ENCODE data around the gene PNPLA6. TPM values are rescaled to one million over a fixed set of nuclear protein-coding genes. Genes with fewer than 3 reads are reported as not detected.

Gene PNPLA6
- total and polyA plus RNA-seq, 10 of the 15 experiments (the other 5 are each of a cell fraction or from before 2014, with no cell fraction given): 0.95 to 105 (median 40.0) TPM

DNA sequence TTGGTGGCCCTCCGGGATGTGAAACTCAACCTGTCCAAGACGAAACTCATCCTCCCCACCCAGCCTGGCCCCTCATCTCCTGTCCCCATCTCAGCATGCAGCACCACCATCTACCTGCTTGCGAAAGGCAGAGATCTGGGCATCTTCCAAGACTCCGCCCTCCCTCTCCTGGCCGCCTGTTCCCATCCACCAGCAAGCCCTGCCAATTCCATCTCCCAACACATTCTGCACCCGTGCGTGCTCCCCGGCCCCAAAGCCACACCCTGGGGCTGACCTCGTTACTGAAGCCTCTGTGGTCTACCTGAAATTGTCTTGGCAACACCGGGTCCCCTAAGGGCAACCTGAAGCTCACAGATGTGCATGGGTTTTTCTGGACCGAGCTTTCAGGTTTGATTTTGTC is 46.9 kb downstream of the PNPLA6 start (continued):
- TF ChIP-seq CTCF (IDR thresholded peaks at IDR 0.05 in 2 of 3, conservative IDR thresholded peaks at IDR 0.05 in 1 of 3; ENCODE audit: control insufficient read depth in 2 of 3, extremely low read depth in 1 of 3, insufficient read depth in 1 of 3, low read depth in 3 of 3, low read length in 3 of 3) (no peak), NFXL1 (IDR thresholded peaks at IDR 0.05; ENCODE audit: borderline replicate concordance) (no peak), HSF1 (IDR thresholded peaks at IDR 0.05; ENCODE audit: low read depth, low read length) (no peak), LARP7 (IDR thresholded peaks at IDR 0.05) (no peak), POLR2AphosphoS2 (IDR thresholded peaks at IDR 0.05; ENCODE audit: low read depth, low read length) (no peak), YBX1 (IDR thresholded peaks at IDR 0.05) (no peak), RUNX3 (IDR thresholded peaks at IDR 0.05; ENCODE audit: low read length) (no peak), DPF2 (IDR thresholded peaks at IDR 0.05) (no peak), PML (IDR thresholded peaks at IDR 0.05; ENCODE audit: low read length) (no peak)

DNA sequence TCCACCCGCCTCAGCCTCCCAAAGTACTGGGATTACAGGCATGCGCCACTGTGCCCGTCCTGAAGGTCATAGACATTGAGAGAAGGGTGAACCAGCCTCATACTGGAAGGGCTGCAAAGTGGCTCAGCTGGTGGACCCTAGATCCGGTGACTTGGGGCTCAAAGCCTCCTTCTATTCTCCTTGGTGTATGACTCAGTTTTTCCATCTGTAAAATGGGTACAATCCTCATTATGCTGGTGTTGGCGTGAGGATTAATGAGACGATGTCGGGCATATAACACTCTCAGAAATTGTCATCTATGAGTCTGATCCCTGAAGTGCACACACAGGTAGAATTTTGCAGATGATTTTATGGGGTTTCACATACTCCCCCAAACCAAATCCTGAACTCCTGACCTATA is 54.3 kb downstream of the PNPLA6 start:
- intact Hi-C loops (cut with micrococcal nuclease; ENCODE audit: unreplicated experiment): no loop called here
- Histone ChIP-seq H3K79me2 (ENCODE audit: control insufficient read depth, insufficient read depth, low read length) (no peaks in the 10 kb centered on the region), H3K4me3 (no peak overlapping the region), H3K27me3 (replicated peaks in 1 of 2; ENCODE audit: control insufficient read depth in 2 of 2, insufficient read depth in 2 of 2, low read length in 1 of 2) (no peaks in the 10 kb centered on the region), H3K36me3 (ENCODE audit: control insufficient read depth in 2 of 2, insufficient read depth in 2 of 2, low read length in 1 of 2) (no peaks in the 10 kb centered on the region), H3K9ac (ENCODE audit: control insufficient read depth, insufficient read depth, low read length) (no peak overlapping the region), H3K4me2 (ENCODE audit: control insufficient read depth, insufficient read depth) (no peak overlapping the region), H3K9me3 (replicated peaks; ENCODE audit: control insufficient read depth, insufficient read depth, low read length) (no peaks in the 10 kb centered on the region), H2AFZ (ENCODE audit: control insufficient read depth, low read depth, low read length) (no peak overlapping the region), H3K4me1 (ENCODE audit: control insufficient read depth, insufficient read depth, low read length) (no peaks in the 10 kb centered on the region), H3K27ac (ENCODE audit: control insufficient read depth, insufficient read depth) (no peak overlapping the region), H4K20me1 (ENCODE audit: control insufficient read depth, insufficient read depth) (no peaks in the 10 kb centered on the region)
- BruUV-seq (replicated peaks): no TSS peak
- WGBS (ENCODE audit: insufficient coverage, insufficient replicate concordance, low lambda C conversion rate, missing lambda C conversion rate): 76% methylated on average over 7 of the region's 7 CpGs
- POLR2A ChIA-PET: interaction anchor here (0.6 kb wide), 1 partner anchor 754 kb away, joined by 3 read pairs; no protein-coding TSS in a partner anchor
- in situ Hi-C loops (cut with MboI): no loop called here
- SMC1A ChIA-PET (ENCODE audit: uncharacterized antibody, unreplicated experiment): interaction anchor here (1.2 kb wide), 1 partner anchor 14 kb away, joined by 3 read pairs; no protein-coding TSS in a partner anchor
- CTCF ChIA-PET: no interaction called here
- no peak for ATAC-seq
- no peak for FAIRE-seq
- no peak for DNase-seq (ENCODE audit: low read depth, low spot score)
- RAD21 ChIA-PET (ENCODE audit: unreplicated experiment): no interaction called here
- no peak for TF ChIP-seq NRF1 (conservative IDR thresholded peaks at IDR 0.05; ENCODE audit: low read depth, low read length)
- TF ChIP-seq MEF2A (IDR thresholded peaks at IDR 0.05; ENCODE audit: insufficient read depth, low read depth, low read length): no peak
- TF ChIP-seq, protein P1, sequence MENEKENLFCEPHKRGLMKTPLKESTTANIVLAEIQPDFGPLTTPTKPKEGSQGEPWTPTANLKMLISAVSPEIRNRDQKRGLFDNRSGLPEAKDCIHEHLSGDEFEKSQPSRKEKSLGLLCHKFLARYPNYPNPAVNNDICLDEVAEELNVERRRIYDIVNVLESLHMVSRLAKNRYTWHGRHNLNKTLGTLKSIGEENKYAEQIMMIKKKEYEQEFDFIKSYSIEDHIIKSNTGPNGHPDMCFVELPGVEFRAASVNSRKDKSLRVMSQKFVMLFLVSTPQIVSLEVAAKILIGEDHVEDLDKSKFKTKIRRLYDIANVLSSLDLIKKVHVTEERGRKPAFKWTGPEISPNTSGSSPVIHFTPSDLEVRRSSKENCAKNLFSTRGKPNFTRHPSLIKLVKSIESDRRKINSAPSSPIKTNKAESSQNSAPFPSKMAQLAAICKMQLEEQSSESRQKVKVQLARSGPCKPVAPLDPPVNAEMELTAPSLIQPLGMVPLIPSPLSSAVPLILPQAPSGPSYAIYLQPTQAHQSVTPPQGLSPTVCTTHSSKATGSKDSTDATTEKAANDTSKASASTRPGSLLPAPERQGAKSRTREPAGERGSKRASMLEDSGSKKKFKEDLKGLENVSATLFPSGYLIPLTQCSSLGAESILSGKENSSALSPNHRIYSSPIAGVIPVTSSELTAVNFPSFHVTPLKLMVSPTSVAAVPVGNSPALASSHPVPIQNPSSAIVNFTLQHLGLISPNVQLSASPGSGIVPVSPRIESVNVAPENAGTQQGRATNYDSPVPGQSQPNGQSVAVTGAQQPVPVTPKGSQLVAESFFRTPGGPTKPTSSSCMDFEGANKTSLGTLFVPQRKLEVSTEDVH (IDR thresholded peaks at IDR 0.05; ENCODE audit: low read depth, partially characterized antibody): no peak
- no peak for TF ChIP-seq NFXL1 (IDR thresholded peaks at IDR 0.05; ENCODE audit: borderline replicate concordance)
- TF ChIP-seq TBL1XR1 (IDR thresholded peaks at IDR 0.05; ENCODE audit: low read depth, low read length): no peak
- TF ChIP-seq MTA3 (IDR thresholded peaks at IDR 0.05; ENCODE audit: borderline replicate concordance, low read length): no peak
- TF ChIP-seq CBX5 (IDR thresholded peaks at IDR 0.05; ENCODE audit: low read depth): no peak

Measured in GM12878 (cell line).